HepG2 (cell line): ENCODE measurements around the gene NCCRP1. TPM values are rescaled to one million over a fixed set of nuclear protein-coding genes. Genes with fewer than 3 reads are reported as not detected.
"Not testable (repeated sequence)": the region's sequence is repeated elsewhere in the genome, so short reads cannot be mapped to it uniquely, and the experiment has no call there.

ENCODE experiments used
- ATAC-seq: fragments of 200-7000 bp; cut with Tn5 transposase; 3 replicates; pipeline ENCODE4 v1.9.1; 2020; ENCODE audit warnings: mild to moderate bottlenecking, moderate library complexity
- BruUV-seq: library from RNA; stranded (reverse); fragments of 400-500 nt; replicated peaks from 2 replicates; lab custom pipeline; 2021; lab: Mats Ljungman, UMichigan
- CTCF ChIA-PET: fragments of 300-600 bp; formaldehyde crosslinking; extraction: SDS; loops from one replicate; lab custom pipeline; 2021; ENCODE audit warnings: low total read pairs, inconsistent platforms, low intra/inter-chr PET ratio; lab: Yijun Ruan, JAX
- POLR2A ChIA-PET: fragments of 350-600 bp; sonication (Branson Sonifier 250); formaldehyde crosslinking; loops from one replicate; lab custom pipeline; 2020; ENCODE audit warnings: antibody characterized with exemption, inconsistent platforms; lab: Yijun Ruan, JAX
- DNase-seq: peaks from one replicate; pipeline ENCODE4 v3.0.0-alpha.2; 2015; ENCODE audit warnings: low spot score
- FAIRE-seq: peaks from 3 replicates; lab custom pipeline; 2011; peaks lifted over from hg19 to GRCh38; lab: Jason Lieb, UNC
- H2AFZ ChIP-seq: one replicate; pipeline ENCODE4 v1.6.1; 2011; ENCODE audit warnings: low read length, inconsistent platforms
- H3K27ac ChIP-seq: fragments of 300-600 bp; 3 replicates; pipeline ENCODE4 v1.8.0; 2011; ENCODE audit warnings: mixed run types, mild to moderate bottlenecking, mixed read lengths, low read length, inconsistent platforms; ENCODE audit not compliant: insufficient read depth; ENCODE audit errors: extremely low read length
- H3K27me3 ChIP-seq, 2 experiments: fragments of 200-600 bp in 1 of 2; 2 replicates in 1 of 2; 3 replicates in 1 of 2; pipeline versions ENCODE4 v1.6.0 to v1.8.0; 2011; ENCODE audit warnings: low read length in 2 of 2, mild to moderate bottlenecking in 2 of 2, moderate library complexity in 2 of 2, inconsistent platforms in 1 of 2; ENCODE audit not compliant: insufficient read depth in 2 of 2, control insufficient read depth in 1 of 2
- H3K36me3 ChIP-seq, 2 experiments: fragments of 200-600 bp in 1 of 2; replicated peaks in 1 of 2; 2 replicates in 1 of 2; 3 replicates in 1 of 2; pipeline versions ENCODE4 v1.5.1 to v1.8.0; 2011; ENCODE audit warnings: low read length in 2 of 2, inconsistent platforms in 1 of 2; ENCODE audit not compliant: insufficient read depth in 2 of 2, control insufficient read depth in 1 of 2
- H3K4me1 ChIP-seq: 2 replicates; pipeline ENCODE4 v1.5.1; 2012; ENCODE audit warnings: low read length, inconsistent platforms; ENCODE audit not compliant: insufficient read depth
- H3K4me2 ChIP-seq: 2 replicates; pipeline ENCODE4 v1.6.0; 2011; ENCODE audit warnings: low read depth, low read length, inconsistent platforms
- H3K4me3 ChIP-seq, 3 experiments: fragments of 200-600 bp in 1 of 3; sonication (generic), shearing (Covaris generic) in 1 of 3; replicated peaks in 1 of 3; 2 replicates each; pipeline ENCODE4 v1.5.1; 2011 to 2016; ENCODE audit warnings: low read length in 3 of 3, inconsistent platforms in 2 of 3, low read depth in 2 of 3, mild to moderate bottlenecking in 2 of 3, control low read depth in 1 of 3, mixed read lengths in 1 of 3; ENCODE audit not compliant: insufficient read depth in 1 of 3
- H3K79me2 ChIP-seq: one replicate; pipeline ENCODE4 v1.6.1; 2011; ENCODE audit warnings: low read length, inconsistent platforms; ENCODE audit not compliant: insufficient read depth
- H3K9ac ChIP-seq: 2 replicates; pipeline ENCODE4 v1.6.0; 2011; ENCODE audit warnings: mild to moderate bottlenecking, low read depth, low read length, inconsistent platforms; ENCODE audit not compliant: insufficient read depth
- H3K9me3 ChIP-seq: 2 replicates; pipeline ENCODE4 v1.5.1; 2012; ENCODE audit warnings: mild to moderate bottlenecking, low read length
- H4K20me1 ChIP-seq: 2 replicates; pipeline ENCODE4 v1.6.0; 2011; ENCODE audit warnings: inconsistent platforms, mild to moderate bottlenecking, low read length, moderate library complexity; ENCODE audit not compliant: insufficient read depth
- CEBPB ChIP-seq: IDR thresholded peaks from 2 replicates; pipeline ENCODE4 v1.6.1; 2011; ENCODE audit warnings: low read depth, low read length, improper control_type of control experiment, borderline replicate concordance
- CEBPG ChIP-seq: IDR thresholded peaks from 2 replicates; pipeline ENCODE4 v1.6.1; 2016
- NFKBIZ ChIP-seq: IDR thresholded peaks from 2 replicates; pipeline ENCODE4 v1.6.1; 2018; ENCODE audit warnings: missing genetic modification reagents, missing compliant biosample characterization
- REST ChIP-seq, 2 experiments: IDR thresholded peaks; 2 replicates each; pipeline ENCODE4 v1.6.1; 2011 to 2012; ENCODE audit warnings: low read length in 2 of 2, borderline replicate concordance in 1 of 2, low read depth in 1 of 2, mild to moderate bottlenecking in 1 of 2, moderate library complexity in 1 of 2
- ZSCAN22 ChIP-seq: sonication (generic); formaldehyde crosslinking; IDR thresholded peaks from 2 replicates; pipeline ENCODE4 v1.4.0; 2020; ENCODE audit warnings: mild to moderate bottlenecking, missing genetic modification reagents
- WGBS: methylation state at CpG from one replicate; pipeline ENCODE4 v1.1.6; 2017; ENCODE audit warnings: low lambda C conversion rate; 5-methylcytosine and 5-hydroxymethylcytosine counted together
- in situ Hi-C: cut with HindIII; loops from 2 replicates; pipeline ENCODE4 v1.10.0; 2017; ENCODE audit warnings: low pct_unique_long_range_greater_than_20kb; ENCODE audit not compliant: extremely low pct_ligation_motif_present
- intact Hi-C: fragments of 100-400 bp; cut with micrococcal nuclease; formaldehyde crosslinking; loops from one replicate; pipeline ENCODE4 v1.10.0; 2022; ENCODE audit not compliant: unreplicated experiment
- polyA plus RNA-seq, 8 experiments: library from polyadenylated mRNA; depleted of rRNA in 3 of 8; stranded (reverse) in 7 of 8; unstranded in 1 of 8; fragments of >200 nt; fragmentation: Illumina TruSeq in 4 of 8; extraction: Trizol in 4 of 8; gene quantifications; 2 replicates each; pipeline versions ENCODE4 v1.2.1 to v1.2.3, GENCODE V29; 2011 to 2016; ENCODE audit warnings: low read depth in 4 of 8, missing spikeins in 1 of 8, mixed read lengths in 1 of 8; ENCODE audit not compliant: insufficient read depth in 1 of 8
- total RNA-seq, 5 experiments: library from RNA; depleted of rRNA; stranded (reverse); fragments of >200 nt; fragmentation: Illumina TruSeq; extraction: Trizol; gene quantifications; 2 replicates each; pipeline ENCODE4 v1.2.3, GENCODE V29; 2016; ENCODE audit warnings: low read depth in 1 of 5

Gene NCCRP1
- total and polyA plus RNA-seq, 2 of the 13 experiments (the other 11 are each of a cell fraction or from before 2014, with no cell fraction given) = not detected

GRCh38 chr19:39240421-39240820 lies 43.7 kb downstream of the NCCRP1 start:
- Histone ChIP-seq H3K4me3 (no peak overlapping the region), H3K79me2 (no peaks in the 10 kb centered on the region), H3K4me2 (no peak overlapping the region), H3K27me3 (peaks cover 0 to 2% of the 10 kb centered on the region in 2 experiments; a peak in 1 of 5 replicates), H3K9me3 (no peaks in the 10 kb centered on the region), H4K20me1 (no peaks in the 10 kb centered on the region), H3K36me3 (no peaks in the 10 kb centered on the region), H2AFZ (no peak overlapping the region), H3K9ac (no peak overlapping the region), H3K27ac (no peak overlapping the region), H3K4me1 (peaks cover 13% of the 10 kb centered on the region)
- in situ Hi-C loops = no loop called here
- DNase-seq = no peak
- BruUV-seq = no TSS peak
- ChIA-PET POLR2A (no interaction called here), CTCF (no interaction called here)
- intact Hi-C loops = no loop called here
- TF ChIP-seq NFKBIZ (CRISPR knock-in tag) (no peak), CEBPG (CRISPR knock-in tag) (0 out of 2 replicates have a peak, but pooled peaks have one; percentile 19), ZSCAN22 (no peak), CEBPB (peak; percentile 60; the same call in 1 of the 2 replicates), REST (IDR thresholded peaks at IDR 0.05; ENCODE audit: borderline replicate concordance in 1 of 2, low read depth in 1 of 2, low read length in 2 of 2) (no peak)
- FAIRE-seq = no peak
- no peak for ATAC-seq
- 30% methylated on average over 7 of the region's 7 CpGs for WGBS

GRCh38 chr19:39243741-39244140 lies 47.0 kb downstream of the NCCRP1 start:
- POLR2A ChIA-PET, H3K9ac ChIP-seq, H3K27me3 ChIP-seq, intact Hi-C loops, in situ Hi-C loops, H3K4me1 ChIP-seq, CTCF ChIA-PET, H3K4me2 ChIP-seq, ATAC-seq, FAIRE-seq, H3K27ac ChIP-seq, BruUV-seq, H3K9me3 ChIP-seq, H3K79me2 ChIP-seq, DNase-seq, H2AFZ ChIP-seq, H4K20me1 ChIP-seq, H3K36me3 ChIP-seq, H3K4me3 ChIP-seq: not testable (repeated sequence)
- WGBS = 42% methylated on average over 5 of the region's 13 CpGs

- no CpG with 5 or more reads among the region's 12 CpGs for WGBS
- POLR2A ChIA-PET, H3K27me3 ChIP-seq, FAIRE-seq, H3K27ac ChIP-seq, BruUV-seq, DNase-seq, H2AFZ ChIP-seq, H3K79me2 ChIP-seq, H3K9ac ChIP-seq, CTCF ChIA-PET, intact Hi-C loops, in situ Hi-C loops, H4K20me1 ChIP-seq, H3K9me3 ChIP-seq, H3K4me1 ChIP-seq, H3K36me3 ChIP-seq, H3K4me2 ChIP-seq, H3K4me3 ChIP-seq: not testable (repeated sequence)
- ATAC-seq = peak; percentile 14; the same call in 1 of the 3 replicates
These were observed 47.8 kb downstream of the NCCRP1 start, which contains the start of gene IFNL3 for GRCh38 chr19:39244410-39245100. Gene IFNL3 (minus strand): TSS chr19:39245006. CDS start chr19:39244967, 39 bp downstream.
